Measurements from ENCODE around the gene ADAMTSL5. TPM values are rescaled to one million over a fixed set of nuclear protein-coding genes. Genes with fewer than 3 reads are reported as not detected.

ADAMTSL5 gene
- total and polyA plus RNA-seq, 10 donors, result 0.13 to 2.0 (median 0.50) TPM

DNA sequence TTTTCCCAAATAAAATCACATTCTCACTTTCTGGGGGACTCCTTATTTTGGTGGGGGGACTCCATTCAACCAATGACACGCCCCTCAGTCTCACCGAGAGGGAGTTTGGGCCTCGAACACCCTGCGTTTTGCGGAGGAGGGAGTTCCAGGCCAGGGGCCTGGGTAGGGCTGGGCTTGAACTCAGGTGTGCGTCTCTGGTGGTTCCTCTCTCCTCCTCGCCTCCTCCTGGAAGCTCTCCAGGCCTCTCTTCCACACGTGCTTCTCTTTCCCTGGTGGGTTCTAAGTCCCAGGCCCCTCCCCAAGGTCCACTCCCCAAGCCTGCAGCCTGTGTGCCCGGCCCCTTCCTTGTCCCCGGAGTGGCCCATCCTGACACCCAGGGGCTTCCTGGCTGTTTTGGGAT is 40.6 kb upstream of the ADAMTSL5 start:
- H3K4me3 ChIP-seq, result no peak overlapping the region
- intact Hi-C loops (cut with DNase I; ENCODE audit: low total_unique reads), result no loop called here
- no peaks in the 10 kb centered on the region for H3K9me3 ChIP-seq
- H3K27me3 ChIP-seq (replicated peaks in 1 of 7), result peaks cover 0 to 27% (median 0%) of the 10 kb centered on the region in 7 donors
- 83 to 93% (median 85%) methylated on average over 10 of the region's 10 CpGs for WGBS, 5 donors
- H3K36me3 ChIP-seq, result peaks cover 0 to 19% (median 0%) of the 10 kb centered on the region in 6 donors
- H3K27ac ChIP-seq, result no peak overlapping the region
- no peak for TF ChIP-seq POLR2A (IDR thresholded peaks at IDR 0.05)
- TF ChIP-seq POLR2AphosphoS5 (IDR thresholded peaks at IDR 0.05), result no peak
- TF ChIP-seq, protein P1, sequence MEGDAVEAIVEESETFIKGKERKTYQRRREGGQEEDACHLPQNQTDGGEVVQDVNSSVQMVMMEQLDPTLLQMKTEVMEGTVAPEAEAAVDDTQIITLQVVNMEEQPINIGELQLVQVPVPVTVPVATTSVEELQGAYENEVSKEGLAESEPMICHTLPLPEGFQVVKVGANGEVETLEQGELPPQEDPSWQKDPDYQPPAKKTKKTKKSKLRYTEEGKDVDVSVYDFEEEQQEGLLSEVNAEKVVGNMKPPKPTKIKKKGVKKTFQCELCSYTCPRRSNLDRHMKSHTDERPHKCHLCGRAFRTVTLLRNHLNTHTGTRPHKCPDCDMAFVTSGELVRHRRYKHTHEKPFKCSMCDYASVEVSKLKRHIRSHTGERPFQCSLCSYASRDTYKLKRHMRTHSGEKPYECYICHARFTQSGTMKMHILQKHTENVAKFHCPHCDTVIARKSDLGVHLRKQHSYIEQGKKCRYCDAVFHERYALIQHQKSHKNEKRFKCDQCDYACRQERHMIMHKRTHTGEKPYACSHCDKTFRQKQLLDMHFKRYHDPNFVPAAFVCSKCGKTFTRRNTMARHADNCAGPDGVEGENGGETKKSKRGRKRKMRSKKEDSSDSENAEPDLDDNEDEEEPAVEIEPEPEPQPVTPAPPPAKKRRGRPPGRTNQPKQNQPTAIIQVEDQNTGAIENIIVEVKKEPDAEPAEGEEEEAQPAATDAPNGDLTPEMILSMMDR (IDR thresholded peaks at IDR 0.05 in 8 of 11, conservative IDR thresholded peaks at IDR 0.05 in 3 of 11), result no peak
- H3K4me1 ChIP-seq, result no peaks in the 10 kb centered on the region
- no peak for DNase-seq

DNA sequence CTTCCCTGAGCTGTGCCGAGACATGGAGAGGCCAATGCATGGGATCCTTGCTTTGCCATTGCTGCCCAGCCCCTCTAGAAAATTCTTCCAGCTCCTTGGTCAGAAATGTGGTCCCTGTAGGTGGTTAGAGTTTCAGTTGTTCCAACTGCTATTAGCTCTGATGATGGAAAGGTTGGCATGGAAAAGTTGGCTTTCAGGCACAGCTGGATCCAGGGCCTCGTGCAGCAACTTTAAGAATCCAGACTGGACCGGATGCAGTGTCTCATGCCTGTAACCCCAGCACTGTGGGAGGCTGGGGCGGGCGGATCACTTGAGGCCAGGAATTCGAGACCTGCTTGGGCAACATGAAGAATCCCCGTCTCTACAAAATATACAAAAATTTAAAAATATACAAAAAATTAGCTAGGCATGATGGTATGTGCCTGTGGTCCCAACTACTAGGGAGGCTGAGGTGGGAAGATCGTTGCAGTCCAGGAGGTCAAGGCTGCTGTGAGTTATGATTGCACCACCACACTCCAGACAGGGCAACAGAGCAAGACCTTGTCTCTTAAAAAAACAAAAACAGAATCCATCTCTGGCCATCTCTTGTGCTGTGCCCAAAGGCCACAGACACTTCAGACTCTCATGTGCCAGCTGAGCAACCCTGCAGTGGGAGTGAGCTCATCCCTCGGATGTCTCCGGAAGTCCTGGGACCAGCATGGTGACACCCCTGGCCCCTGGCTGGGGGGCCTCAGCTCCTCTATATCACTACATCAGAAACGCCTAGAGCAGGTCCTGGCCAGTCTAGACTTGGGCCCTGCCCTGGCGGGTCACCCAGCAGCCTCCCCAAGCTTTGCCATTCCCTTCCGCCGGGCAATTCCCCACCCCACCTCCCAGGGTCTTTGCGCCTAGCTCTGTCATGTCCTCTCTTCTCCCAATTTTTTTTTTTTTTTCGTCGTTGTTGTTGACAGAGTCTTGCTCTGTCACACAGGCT is 38.5 kb upstream of the ADAMTSL5 start:
- intact Hi-C loops (cut with DNase I; ENCODE audit: low total_unique reads), result no loop called here
- WGBS, 5 donors, result 75 to 89% (median 85%) methylated on average over 17 of the region's 17 CpGs

DNA sequence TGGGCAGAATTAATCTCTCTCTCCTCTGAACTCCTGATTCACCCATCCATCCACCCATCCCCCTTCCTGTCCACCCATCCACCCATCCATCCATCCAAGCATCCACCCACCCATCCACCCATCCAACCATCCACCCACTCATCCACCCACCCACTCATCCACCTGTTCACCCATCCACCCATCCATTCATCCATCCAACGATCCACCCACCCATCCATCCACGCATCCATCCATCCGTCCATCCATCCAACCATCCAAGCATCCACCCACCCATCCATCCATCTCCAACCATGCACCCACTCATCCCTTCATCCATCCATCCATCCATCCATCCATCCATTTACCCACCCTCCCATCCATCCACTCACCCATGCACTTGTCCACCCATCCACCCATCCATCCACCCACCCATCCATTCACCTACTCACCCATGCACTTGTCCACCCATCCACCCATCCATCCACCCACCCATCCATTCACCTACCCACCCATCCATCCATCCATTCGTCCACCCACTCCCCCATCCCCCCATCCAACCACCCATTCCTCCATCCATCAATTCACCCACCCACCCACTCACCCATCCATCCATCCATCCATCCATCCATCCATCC is 36.6 kb upstream of the ADAMTSL5 start:
- intact Hi-C loops (cut with DNase I; ENCODE audit: low total_unique reads), result loop anchor here (5.0 kb wide), 1 partner anchor 123 kb away; no protein-coding TSS in a partner anchor
- H3K27ac ChIP-seq, result no peak overlapping the region
- peaks cover 0 to 9% (median 5%) of the 10 kb centered on the region in 6 donors for H3K4me1 ChIP-seq
- DNase-seq, result no peak
- 79 to 87% (median 84%) methylated on average over 4 of the region's 4 CpGs for WGBS, 5 donors
- no peak for TF ChIP-seq POLR2AphosphoS5 (IDR thresholded peaks at IDR 0.05)
- TF ChIP-seq, protein P1 (IDR thresholded peaks at IDR 0.05 in 8 of 11, conservative IDR thresholded peaks at IDR 0.05 in 3 of 11), result no peak
- H3K27me3 ChIP-seq (replicated peaks in 1 of 7), result peaks cover 0 to 61% (median 7%) of the 10 kb centered on the region in 7 donors
- no peaks in the 10 kb centered on the region for H3K36me3 ChIP-seq
- no peaks in the 10 kb centered on the region for H3K9me3 ChIP-seq
- no peak overlapping the region for H3K4me3 ChIP-seq

More for the DNA sequence above, 38.5 kb upstream of the ADAMTSL5 start:
- no peak for DNase-seq
- peaks cover 0 to 14% (median 0%) of the 10 kb centered on the region in 6 donors for H3K36me3 ChIP-seq
- no peak overlapping the region for H3K4me3 ChIP-seq
- H3K27ac ChIP-seq, result no peak overlapping the region
- no peak for TF ChIP-seq POLR2AphosphoS5 (IDR thresholded peaks at IDR 0.05)
- TF ChIP-seq, protein P1 (IDR thresholded peaks at IDR 0.05 in 8 of 11, conservative IDR thresholded peaks at IDR 0.05 in 3 of 11), result no peak
- no peak for TF ChIP-seq POLR2A (IDR thresholded peaks at IDR 0.05)
- no peaks in the 10 kb centered on the region for H3K9me3 ChIP-seq
- peaks cover 0 to 41% (median under 1%) of the 10 kb centered on the region in 7 donors for H3K27me3 ChIP-seq (replicated peaks in 1 of 7)
- peaks cover 0 to 3% (median under 1%) of the 10 kb centered on the region in 6 donors for H3K4me1 ChIP-seq

Data from spleen (tissue), 11 donors.